ENCODE measurements around the gene CDC42. TPM values are rescaled to one million over a fixed set of nuclear protein-coding genes. Genes with fewer than 3 reads are reported as not detected.
A peak's percentile ranks its signal among the peaks of the same experiment; 100 is the strongest.

CDC42 gene
- total RNA-seq, 2 experiments from 2014 or later = 365 to 389 TPM

- ATAC-seq (no peak), DNase-seq (no peak)
- ChIA-PET CTCF (no interaction called here), POLR2A (no interaction called here)
- Mint-ChIP-seq H3K36me3 (ENCODE audit: low read depth) (peaks cover 77% of the 10 kb centered on the region), H3K9me3 (ENCODE audit: insufficient read depth) (no peaks in the 10 kb centered on the region), H3K27ac (no peak overlapping the region), H3K4me3 (no peak overlapping the region), H3K4me1 (ENCODE audit: low read depth) (peaks cover 55% of the 10 kb centered on the region), H3K27me3 (ENCODE audit: low read depth) (no peaks in the 10 kb centered on the region)
Measured at GRCh38 chr1:22096463-22096862, 44.0 kb downstream of the CDC42 start.

GRCh38 chr1:22098752-22099151, 46.2 kb downstream of the CDC42 start:
- H3K27me3 Mint-ChIP-seq (ENCODE audit: low read depth) = no peaks in the 10 kb centered on the region
- ATAC-seq (no peak), DNase-seq (no peak)
- H3K4me3 Mint-ChIP-seq = no peak overlapping the region
- POLR2A ChIA-PET = interaction anchor here (0.6 to 1.1 kb wide), 3 partner anchors 44 to 247 kb away, joined by 3 to 5 read pairs (median 4); partner anchors contain the start of gene CDC42
- H3K27ac Mint-ChIP-seq = no peak overlapping the region
- peaks cover 50% of the 10 kb centered on the region for H3K4me1 Mint-ChIP-seq (ENCODE audit: low read depth)
- CTCF ChIA-PET = interaction anchor here (1.2 to 2.8 kb wide), 2 partner anchors 15 to 74 kb away, joined by 3 to 9 read pairs; no protein-coding TSS in a partner anchor
- peaks cover 81% of the 10 kb centered on the region for H3K36me3 Mint-ChIP-seq (ENCODE audit: low read depth)
- H3K9me3 Mint-ChIP-seq (ENCODE audit: insufficient read depth) = no peaks in the 10 kb centered on the region

- Mint-ChIP-seq H3K4me1 (ENCODE audit: low read depth) (peaks cover 54% of the 10 kb centered on the region), H3K27ac (peak overlapping the region; percentile 56), H3K27me3 (ENCODE audit: low read depth) (no peaks in the 10 kb centered on the region), H3K4me3 (no peak overlapping the region), H3K9me3 (ENCODE audit: insufficient read depth) (no peaks in the 10 kb centered on the region), H3K36me3 (ENCODE audit: low read depth) (peaks cover 84% of the 10 kb centered on the region)
- CTCF ChIA-PET = interaction anchor here (1.2 to 2.8 kb wide), 3 partner anchors 45 to 317 kb away, joined by 3 to 9 read pairs (median 4); no protein-coding TSS in a partner anchor
- POLR2A ChIA-PET = interaction anchor here (0.8 to 2.0 kb wide), 3 partner anchors 11 to 75 kb away, joined by 3 to 8 read pairs (median 4); no protein-coding TSS in a partner anchor
- ATAC-seq (no peak), DNase-seq (no peak)
Measured at GRCh38 chr1:22100168-22100567, 47.7 kb downstream of the CDC42 start.

- Mint-ChIP-seq H3K4me3 (no peak overlapping the region), H3K36me3 (ENCODE audit: low read depth) (peaks cover 90% of the 10 kb centered on the region), H3K27me3 (ENCODE audit: low read depth) (no peaks in the 10 kb centered on the region), H3K27ac (peak overlapping the region; percentile 35), H3K4me1 (ENCODE audit: low read depth) (peaks cover 62% of the 10 kb centered on the region), H3K9me3 (ENCODE audit: insufficient read depth) (no peaks in the 10 kb centered on the region)
- CTCF ChIA-PET = interaction anchor here (1.7 to 2.8 kb wide), 2 partner anchors 76 to 316 kb away, joined by 4 to 9 read pairs; no protein-coding TSS in a partner anchor
- POLR2A ChIA-PET = interaction anchor here (2.0 kb wide), 1 partner anchor 76 kb away, joined by 8 read pairs; no protein-coding TSS in a partner anchor
- ATAC-seq = no peak
- no peak for DNase-seq
Measured at GRCh38 chr1:22101199-22101598, 48.7 kb downstream of the CDC42 start.

- ATAC-seq (no peak), DNase-seq (no peak)
- H3K36me3 Mint-ChIP-seq (ENCODE audit: low read depth) = peaks cover 89% of the 10 kb centered on the region
- H3K4me1 Mint-ChIP-seq (ENCODE audit: low read depth) = peaks cover 67% of the 10 kb centered on the region
- no peaks in the 10 kb centered on the region for H3K9me3 Mint-ChIP-seq (ENCODE audit: insufficient read depth)
- H3K27ac Mint-ChIP-seq = no peak overlapping the region
- H3K27me3 Mint-ChIP-seq (ENCODE audit: low read depth) = no peaks in the 10 kb centered on the region
- H3K4me3 Mint-ChIP-seq = no peak overlapping the region
- ChIA-PET CTCF (interaction anchor here (1.2 to 1.7 kb wide), 3 partner anchors 9 to 315 kb away, joined by 3 to 6 read pairs (median 4); no protein-coding TSS in a partner anchor), POLR2A (no interaction called here)
Measured at GRCh38 chr1:22101995-22102394, 49.5 kb downstream of the CDC42 start.

GRCh38 chr1:22102746-22103145, 50.2 kb downstream of the CDC42 start:
- H3K9me3 Mint-ChIP-seq (ENCODE audit: insufficient read depth) = no peaks in the 10 kb centered on the region
- ATAC-seq = no peak
- no peak for DNase-seq
- peak overlapping the region; percentile 92 for H3K27ac Mint-ChIP-seq
- H3K4me3 Mint-ChIP-seq = no peak overlapping the region
- H3K27me3 Mint-ChIP-seq (ENCODE audit: low read depth) = no peaks in the 10 kb centered on the region
- peaks cover 85% of the 10 kb centered on the region for H3K36me3 Mint-ChIP-seq (ENCODE audit: low read depth)
- CTCF ChIA-PET = interaction anchor here (1.2 to 1.4 kb wide), 2 partner anchors 10 to 63 kb away, joined by 3 to 6 read pairs; no protein-coding TSS in a partner anchor
- H3K4me1 Mint-ChIP-seq (ENCODE audit: low read depth) = peaks cover 65% of the 10 kb centered on the region
- POLR2A ChIA-PET = no interaction called here

- ATAC-seq (no peak), DNase-seq (no peak)
- ChIA-PET CTCF (interaction anchor here (1.9 to 2.2 kb wide), 6 partner anchors 11 to 81 kb away, joined by 8 to 28 read pairs (median 13); no protein-coding TSS in a partner anchor), POLR2A (interaction anchor here (2.4 kb wide), 1 partner anchor 79 kb away, joined by 15 read pairs; no protein-coding TSS in a partner anchor)
- peaks cover 63% of the 10 kb centered on the region for H3K4me1 Mint-ChIP-seq (ENCODE audit: low read depth)
- no peaks in the 10 kb centered on the region for H3K9me3 Mint-ChIP-seq (ENCODE audit: insufficient read depth)
- H3K27me3 Mint-ChIP-seq (ENCODE audit: low read depth) = no peaks in the 10 kb centered on the region
- peak overlapping the region; percentile 44 for H3K4me3 Mint-ChIP-seq
- peak overlapping the region; percentile 92 for H3K27ac Mint-ChIP-seq
- peaks cover 85% of the 10 kb centered on the region for H3K36me3 Mint-ChIP-seq (ENCODE audit: low read depth)
Measured at GRCh38 chr1:22104094-22104493, 51.6 kb downstream of the CDC42 start.

- ATAC-seq (peak; percentile 80), DNase-seq (peak; percentile 83)
- peak overlapping the region; percentile 44 for H3K4me3 Mint-ChIP-seq
- ChIA-PET POLR2A (interaction anchor here (0.9 to 2.4 kb wide), 3 partner anchors 10 to 80 kb away, joined by 3 to 15 read pairs (median 14); partner anchors contain the start of gene CDC42), CTCF (interaction anchor here (0.8 to 2.2 kb wide), 27 partner anchors 10 to 1675 kb away, joined by 3 to 28 read pairs (median 5); partner anchors contain the start of gene CDC42)
- peak overlapping the region; percentile 92 for H3K27ac Mint-ChIP-seq
- peaks cover 62% of the 10 kb centered on the region for H3K4me1 Mint-ChIP-seq (ENCODE audit: low read depth)
- H3K27me3 Mint-ChIP-seq (ENCODE audit: low read depth) = no peaks in the 10 kb centered on the region
- peaks cover 80% of the 10 kb centered on the region for H3K36me3 Mint-ChIP-seq (ENCODE audit: low read depth)
- no peaks in the 10 kb centered on the region for H3K9me3 Mint-ChIP-seq (ENCODE audit: insufficient read depth)
Measured at GRCh38 chr1:22104865-22105437, 52.4 kb downstream of the CDC42 start.

- DNase-seq = peak; percentile 52
- no peaks in the 10 kb centered on the region for H3K9me3 Mint-ChIP-seq (ENCODE audit: insufficient read depth)
Measured at GRCh38 chr1:22105611-22106207, 53.2 kb downstream of the CDC42 start.

GRCh38 chr1:22107126-22107525, 54.6 kb downstream of the CDC42 start:
- peaks cover 69% of the 10 kb centered on the region for H3K36me3 Mint-ChIP-seq (ENCODE audit: low read depth)
- H3K4me1 Mint-ChIP-seq (ENCODE audit: low read depth) = peaks cover 52% of the 10 kb centered on the region
- POLR2A ChIA-PET = no interaction called here
- ATAC-seq (no peak), DNase-seq (no peak)
- H3K27ac Mint-ChIP-seq = no peak overlapping the region
- no peaks in the 10 kb centered on the region for H3K27me3 Mint-ChIP-seq (ENCODE audit: low read depth)
- no peaks in the 10 kb centered on the region for H3K9me3 Mint-ChIP-seq (ENCODE audit: insufficient read depth)
- CTCF ChIA-PET = interaction anchor here (0.6 to 0.7 kb wide), 2 partner anchors 185 to 318 kb away, joined by 3 to 4 read pairs; no protein-coding TSS in a partner anchor
- no peak overlapping the region for H3K4me3 Mint-ChIP-seq

More at GRCh38 chr1:22105611-22106207, 53.2 kb downstream of the CDC42 start:
- peak; percentile 31 for ATAC-seq
- Mint-ChIP-seq H3K36me3 (ENCODE audit: low read depth) (peaks cover 72% of the 10 kb centered on the region), H3K4me1 (ENCODE audit: low read depth) (peaks cover 56% of the 10 kb centered on the region), H3K4me3 (peak overlapping the region; percentile 44), H3K27ac (peak overlapping the region; percentile 92), H3K27me3 (ENCODE audit: low read depth) (no peaks in the 10 kb centered on the region)
- POLR2A ChIA-PET = interaction anchor here (0.9 to 2.4 kb wide), 3 partner anchors 9 to 81 kb away, joined by 3 to 15 read pairs (median 3); no protein-coding TSS in a partner anchor
- CTCF ChIA-PET = interaction anchor here (0.6 to 2.2 kb wide), 28 partner anchors 10 to 1674 kb away, joined by 3 to 28 read pairs (median 4); partner anchors contain the start of gene CDC42

- ChIA-PET CTCF (no interaction called here), POLR2A (no interaction called here)
- Mint-ChIP-seq H3K36me3 (ENCODE audit: low read depth) (peaks cover 70% of the 10 kb centered on the region), H3K27ac (peak overlapping the region; percentile 61), H3K4me1 (ENCODE audit: low read depth) (peaks cover 39% of the 10 kb centered on the region), H3K4me3 (no peak overlapping the region), H3K27me3 (ENCODE audit: low read depth) (no peaks in the 10 kb centered on the region), H3K9me3 (ENCODE audit: insufficient read depth) (no peaks in the 10 kb centered on the region)
- no peak for ATAC-seq
- DNase-seq = no peak
Measured at GRCh38 chr1:22108339-22109105, 56.0 kb downstream of the CDC42 start.
